PC-9 (cell line): ENCODE results near the gene TNFSF12. TPM values are rescaled to one million over a fixed set of nuclear protein-coding genes. Genes with fewer than 3 reads are reported as not detected.

Experiments used
- BruUV-seq: library from RNA; stranded (reverse); fragments of 400-500 nt; replicated peaks from 2 replicates; lab custom pipeline; 2021; lab: Mats Ljungman, UMichigan
- CTCF ChIA-PET: fragments of 300-600 bp; sonication (Branson Sonifier 250); formaldehyde crosslinking; loops from one replicate; lab custom pipeline; 2022; ENCODE audit warnings: antibody characterized with exemption; lab: Charles Lee
- POLR2A ChIA-PET: fragments of 300-600 bp; sonication (Branson Sonifier 250); formaldehyde crosslinking; loops from one replicate; lab custom pipeline; 2022; ENCODE audit warnings: antibody characterized with exemption; ENCODE audit not compliant: unreplicated experiment; lab: Charles Lee
- DNase-seq, 2 experiments: peaks; one replicate each; pipeline versions ENCODE4 v3.0.0 to v3.0.0-alpha.2; 2015 to 2022; ENCODE audit warnings: mixed read lengths in 1 of 2
- H2AFZ ChIP-seq: fragments of 200-600 bp; sonication (generic); 2 replicates; pipeline ENCODE4 v1.8.1; 2017; ENCODE audit warnings: antibody characterized with exemption
- H3F3A ChIP-seq: fragments of 200-600 bp; sonication (generic); 2 replicates; pipeline ENCODE4 v1.8.1; 2017; ENCODE audit warnings: antibody characterized with exemption, mild to moderate bottlenecking, low read depth; ENCODE audit not compliant: insufficient read depth
- H3K27ac ChIP-seq: fragments of 200-600 bp; sonication (generic); 2 replicates; pipeline ENCODE4 v1.6.1; 2016; ENCODE audit warnings: mixed run types
- H3K27me3 ChIP-seq: fragments of 200-600 bp; sonication (generic); 2 replicates; pipeline ENCODE4 v1.6.1; 2016; ENCODE audit warnings: low read depth, mixed run types; ENCODE audit not compliant: insufficient read depth
- H3K36me3 ChIP-seq: fragments of 200-600 bp; sonication (generic); 2 replicates; pipeline ENCODE4 v1.6.1; 2016; ENCODE audit warnings: low read depth, mixed run types
- H3K4me1 ChIP-seq: fragments of 200-600 bp; sonication (generic); replicated peaks from 2 replicates; pipeline ENCODE4 v1.6.1; 2016; ENCODE audit warnings: mixed run types; ENCODE audit not compliant: insufficient read depth
- H3K4me2 ChIP-seq: fragments of 200-600 bp; sonication (generic); 2 replicates; pipeline ENCODE4 v1.6.1; 2017; ENCODE audit warnings: mixed run types
- H3K4me3 ChIP-seq: fragments of 200-600 bp; sonication (generic); 2 replicates; pipeline ENCODE4 v1.6.1; 2016; ENCODE audit warnings: mixed run types
- H3K79me2 ChIP-seq: fragments of 200-600 bp; sonication (generic); 2 replicates; pipeline ENCODE4 v1.6.1; 2017; ENCODE audit warnings: low read depth, mixed run types
- H3K9me2 ChIP-seq: fragments of 200-600 bp; sonication (generic); 2 replicates; pipeline ENCODE4 v1.8.1; 2017; ENCODE audit warnings: mild to moderate bottlenecking; ENCODE audit not compliant: insufficient read depth
- H3K9me3 ChIP-seq: fragments of 200-600 bp; sonication (generic); 2 replicates; pipeline ENCODE4 v1.8.1; 2016; ENCODE audit warnings: low read depth; ENCODE audit not compliant: insufficient read depth
- H4K20me1 ChIP-seq: fragments of 200-600 bp; sonication (generic); 2 replicates; pipeline ENCODE4 v1.8.1; 2017; ENCODE audit not compliant: insufficient read depth
- CTCF ChIP-seq: fragments of 200-600 bp; sonication (generic); conservative IDR thresholded peaks from 2 replicates; pipeline ENCODE4 v1.6.1; 2017; ENCODE audit warnings: mixed run types, antibody characterized with exemption, mild to moderate bottlenecking, moderate library complexity
- EZH2 ChIP-seq: fragments of 200-600 bp; sonication (generic); IDR thresholded peaks from 2 replicates; pipeline ENCODE4 v1.8.0; 2017; ENCODE audit warnings: antibody characterized with exemption, low read depth
- intact Hi-C: fragments of 100-400 bp; cut with micrococcal nuclease; formaldehyde crosslinking; loops from one replicate; pipeline ENCODE4 v1.10.0; 2022; ENCODE audit not compliant: unreplicated experiment
- total RNA-seq: library from RNA; stranded (reverse); gene quantifications from 2 replicates; pipeline ENCODE4 v1.2.3, GENCODE V29; 2021

TNFSF12 gene
- total RNA-seq, 1 experiment from 2014 or later, result 14.3 TPM

DNA sequence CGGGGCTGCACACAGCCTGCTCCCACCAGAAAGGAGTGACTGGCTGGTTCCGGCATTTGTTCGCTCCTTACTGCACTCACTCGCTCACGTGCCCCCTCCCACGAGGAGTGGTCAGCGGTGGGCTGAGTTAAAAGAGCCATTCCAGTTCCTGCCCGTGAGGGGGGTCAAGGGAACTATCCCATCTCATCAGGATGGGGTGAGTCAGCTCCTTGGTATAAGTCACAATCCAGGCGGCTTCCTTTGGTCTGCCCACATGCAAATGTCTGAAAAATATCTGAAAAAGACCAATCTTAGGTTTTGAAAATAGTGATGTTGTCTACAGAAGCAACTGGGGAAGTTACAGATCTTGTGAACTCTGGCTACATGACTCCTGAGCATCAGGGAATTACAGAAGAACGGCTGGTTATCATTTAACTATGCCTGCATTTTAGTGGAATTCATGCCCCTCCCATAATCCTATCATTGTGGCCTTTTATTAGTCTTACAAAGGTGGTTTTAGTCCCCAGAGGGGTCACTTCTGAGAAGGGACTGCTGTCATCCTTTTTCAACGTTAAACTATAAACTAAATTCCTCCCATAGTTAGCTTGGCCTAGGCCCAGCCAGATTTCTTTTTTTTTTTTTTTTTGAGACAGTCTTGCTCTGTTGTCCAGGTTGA is 9.8 kb upstream of the TNFSF12 start:
- H2AFZ ChIP-seq, result no peak overlapping the region
- H3K4me3 ChIP-seq, result no peak overlapping the region
- no peaks in the 10 kb centered on the region; the same call in 1 of the 2 replicates for H3K9me3 ChIP-seq
- no peaks in the 10 kb centered on the region for H3K9me2 ChIP-seq
- no peak overlapping the region for H3K4me2 ChIP-seq
- H3K27me3 ChIP-seq, result no peaks in the 10 kb centered on the region
- TF ChIP-seq EZH2 (no peak), CTCF (no peak)
- H3K36me3 ChIP-seq, result no peaks in the 10 kb centered on the region
- H3K4me1 ChIP-seq, result no peaks in the 10 kb centered on the region
- CTCF ChIA-PET, result no interaction called here
- no peak overlapping the region for H3K27ac ChIP-seq
- no peaks in the 10 kb centered on the region for H3F3A ChIP-seq
- H4K20me1 ChIP-seq, result no peaks in the 10 kb centered on the region
- no TSS peak for BruUV-seq
- intact Hi-C loops, result no loop called here
- POLR2A ChIA-PET, result no interaction called here
- no peaks in the 10 kb centered on the region for H3K79me2 ChIP-seq
- DNase-seq, result no peak

DNA sequence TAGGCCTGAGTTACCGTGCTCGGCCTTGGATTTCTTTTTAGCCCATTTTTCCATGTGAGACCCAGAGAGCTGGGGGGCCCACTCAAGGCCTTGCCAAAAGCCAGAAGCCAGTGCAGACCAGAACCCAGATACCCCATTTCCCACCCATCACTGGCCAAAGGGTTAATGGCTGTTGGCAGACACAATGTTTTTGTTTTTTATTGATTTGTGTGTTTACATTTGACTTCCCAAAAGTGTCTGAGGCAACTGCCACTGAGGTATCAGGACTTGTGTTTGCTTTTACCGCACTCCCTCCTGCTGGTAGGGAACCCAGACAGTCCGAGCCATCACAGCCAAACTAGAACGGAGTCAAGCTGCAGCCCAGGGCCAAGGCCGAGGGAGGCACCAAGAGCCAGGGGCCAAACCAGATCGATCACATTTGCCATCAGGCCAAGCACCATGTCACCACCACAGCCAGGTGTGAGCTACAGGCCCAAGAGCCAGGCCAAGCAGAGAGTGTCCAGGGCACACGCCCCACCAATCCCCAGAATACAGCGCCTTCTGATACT is 7.7 kb upstream of the TNFSF12 start:
- H3K27me3 ChIP-seq, result no peaks in the 10 kb centered on the region
- H2AFZ ChIP-seq, result no peak overlapping the region
- intact Hi-C loops, result no loop called here
- H3K27ac ChIP-seq, result no peak overlapping the region
- no peaks in the 10 kb centered on the region for H3K4me1 ChIP-seq
- TF ChIP-seq CTCF (no peak), EZH2 (no peak)
- no peaks in the 10 kb centered on the region for H3K36me3 ChIP-seq
- no peak overlapping the region for H3K4me3 ChIP-seq
- H3K9me2 ChIP-seq, result no peaks in the 10 kb centered on the region
- H3K79me2 ChIP-seq, result no peaks in the 10 kb centered on the region
- no peak for DNase-seq
- CTCF ChIA-PET, result no interaction called here
- no peaks in the 10 kb centered on the region; the same call in 1 of the 2 replicates for H3K9me3 ChIP-seq
- no peaks in the 10 kb centered on the region for H3F3A ChIP-seq
- no peaks in the 10 kb centered on the region for H4K20me1 ChIP-seq
- no peak overlapping the region for H3K4me2 ChIP-seq
- no TSS peak for BruUV-seq
- POLR2A ChIA-PET, result interaction anchor here (0.6 kb wide), 1 partner anchor 87 kb away, joined by 9 read pairs; no protein-coding TSS in a partner anchor

DNA sequence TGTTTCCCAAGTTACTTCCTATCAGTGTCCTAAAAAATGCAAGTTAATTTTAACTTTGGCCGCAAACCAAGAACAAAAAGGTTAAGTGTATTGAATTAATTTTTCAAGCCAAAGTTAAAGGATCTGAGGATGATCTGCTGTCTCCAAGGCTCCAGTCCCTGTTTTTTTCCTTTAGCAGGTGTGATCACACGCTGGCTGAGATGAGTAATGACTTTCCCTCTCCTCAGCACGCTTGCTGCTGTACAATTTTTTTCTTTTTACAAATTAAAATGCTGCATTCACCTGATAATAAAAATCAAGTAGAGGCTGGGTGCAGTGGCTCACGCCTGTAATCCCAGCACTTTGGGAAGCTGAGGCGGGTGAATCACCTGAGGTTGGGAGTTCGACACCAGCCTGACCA is 3.9 kb upstream of the TNFSF12 start:
- H3K9me2 ChIP-seq, result no peaks in the 10 kb centered on the region
- no TSS peak for BruUV-seq
- DNase-seq, result no peak
- H2AFZ ChIP-seq, result no peak overlapping the region
- H3K27me3 ChIP-seq, result no peaks in the 10 kb centered on the region
- ChIA-PET POLR2A (no interaction called here), CTCF (interaction anchor here (0.7 kb wide), 1 partner anchor 60 kb away, joined by 9 read pairs; no protein-coding TSS in a partner anchor)
- H3K9me3 ChIP-seq, result no peaks in the 10 kb centered on the region
- intact Hi-C loops, result no loop called here
- H3K4me2 ChIP-seq, result no peak overlapping the region
- H3K4me3 ChIP-seq, result no peak overlapping the region
- no peaks in the 10 kb centered on the region for H3K36me3 ChIP-seq
- H3K4me1 ChIP-seq, result no peaks in the 10 kb centered on the region
- H3F3A ChIP-seq, result no peaks in the 10 kb centered on the region
- no peaks in the 10 kb centered on the region for H3K79me2 ChIP-seq
- no peak for TF ChIP-seq EZH2
- no peak for TF ChIP-seq CTCF
- no peaks in the 10 kb centered on the region for H4K20me1 ChIP-seq
- no peak overlapping the region for H3K27ac ChIP-seq
